DND-41 (cell line): Measurements from ENCODE around the gene ASF1B.

Source experiments
- ATAC-seq: fragments of 200-7000 bp; cut with Tn5 transposase; 3 replicates; pipeline ENCODE4 v1.9.1; 2021; ENCODE audit warnings: low read depth; ENCODE audit not compliant: insufficient read depth
- DNase-seq: peaks from one replicate; pipeline ENCODE4 v3.0.0-alpha.2; 2020
- H2AFZ ChIP-seq: 2 replicates; pipeline ENCODE4 v1.6.0; 2012; ENCODE audit warnings: low read depth, low read length
- H3K27ac ChIP-seq: 2 replicates; pipeline ENCODE4 v1.5.1; 2012; ENCODE audit warnings: low read length, inconsistent platforms
- H3K27me3 ChIP-seq: fragments of 200-600 bp; sonication (generic); 2 replicates; pipeline ENCODE4 v1.6.0; 2012; ENCODE audit warnings: low read length, mild to moderate bottlenecking, inconsistent platforms; ENCODE audit not compliant: insufficient read depth, poor library complexity
- H3K36me3 ChIP-seq: 2 replicates; pipeline ENCODE4 v1.5.1; 2012; ENCODE audit warnings: low read length, inconsistent platforms; ENCODE audit not compliant: insufficient read depth
- H3K4me1 ChIP-seq: 2 replicates; pipeline ENCODE4 v1.5.1; 2012; ENCODE audit warnings: mild to moderate bottlenecking, low read length; ENCODE audit not compliant: insufficient read depth
- H3K4me2 ChIP-seq: 2 replicates; pipeline ENCODE4 v1.6.0; 2012; ENCODE audit warnings: mild to moderate bottlenecking, moderate library complexity, low read length, inconsistent platforms; ENCODE audit not compliant: insufficient read depth
- H3K4me3 ChIP-seq, 2 experiments: fragments of 200-600 bp in 1 of 2; shearing (Covaris generic) in 1 of 2; 2 replicates each; pipeline ENCODE4 v1.5.1; 2012 to 2016; ENCODE audit warnings: inconsistent platforms in 2 of 2, low read length in 2 of 2, mild to moderate bottlenecking in 2 of 2, low read depth in 1 of 2, moderate library complexity in 1 of 2
- H3K79me2 ChIP-seq: 2 replicates; pipeline ENCODE4 v1.6.0; 2012; ENCODE audit warnings: low read length, inconsistent platforms; ENCODE audit not compliant: insufficient read depth
- H3K9ac ChIP-seq: 2 replicates; pipeline ENCODE4 v1.6.0; 2012; ENCODE audit warnings: low read depth, mild to moderate bottlenecking, inconsistent platforms, low read length, moderate library complexity
- H3K9me3 ChIP-seq: 2 replicates; pipeline ENCODE4 v1.5.1; 2012; ENCODE audit warnings: low read length, moderate library complexity, mild to moderate bottlenecking, inconsistent platforms; ENCODE audit not compliant: insufficient read depth, severe bottlenecking
- H4K20me1 ChIP-seq: 2 replicates; pipeline ENCODE4 v1.6.0; 2012; ENCODE audit warnings: low read length; ENCODE audit not compliant: insufficient read depth
- CTCF ChIP-seq: IDR thresholded peaks from 2 replicates; pipeline ENCODE4 v1.5.1; 2012; ENCODE audit warnings: borderline replicate concordance, low read length, moderate library complexity, mild to moderate bottlenecking; ENCODE audit not compliant: poor library complexity, severe bottlenecking; ENCODE audit errors: extremely low read depth
- EZH2 ChIP-seq: IDR thresholded peaks from 3 replicates; pipeline ENCODE4 v1.6.1; 2012; ENCODE audit warnings: borderline replicate concordance, low read depth, mild to moderate bottlenecking, moderate library complexity, low read length, inconsistent platforms; ENCODE audit not compliant: severe bottlenecking

The ASF1B gene

DNA sequence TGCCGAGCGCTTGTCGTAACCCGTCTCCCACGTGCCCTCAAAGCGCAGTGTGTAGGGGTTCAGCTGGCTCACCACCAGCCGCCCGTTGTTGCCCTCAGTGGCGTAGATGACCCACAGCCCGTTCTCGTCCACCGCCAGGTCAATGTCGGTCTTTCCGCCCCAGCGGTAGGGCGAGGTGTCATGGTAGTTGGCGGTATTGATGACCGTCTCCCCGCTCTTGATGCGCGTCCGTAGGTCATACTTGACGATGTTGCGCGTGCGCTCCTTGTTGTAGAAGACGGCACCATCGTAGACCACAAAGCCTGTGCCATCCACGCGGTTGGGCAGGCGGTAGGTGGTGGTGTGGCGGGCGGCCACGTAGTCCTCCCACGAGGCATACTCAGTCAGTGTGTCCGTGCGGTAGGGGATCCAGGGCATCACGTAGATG, 26.5 kb upstream of the ASF1B start:
- Histone ChIP-seq H3K27ac (no peak overlapping the region), H3K4me2 (no peak overlapping the region), H3K4me3 (no peak overlapping the region), H2AFZ (no peak overlapping the region), H3K36me3 (peaks cover 28% of the 10 kb centered on the region), H3K4me1 (no peaks in the 10 kb centered on the region), H3K79me2 (no peaks in the 10 kb centered on the region), H3K9ac (no peak overlapping the region), H4K20me1 (peaks cover 21% of the 10 kb centered on the region), H3K9me3 (no peaks in the 10 kb centered on the region), H3K27me3 (no peaks in the 10 kb centered on the region)
- no peak for ATAC-seq
- no peak for DNase-seq
- TF ChIP-seq CTCF: no peak
- no peak for TF ChIP-seq EZH2

- H3K9me3 ChIP-seq: no peaks in the 10 kb centered on the region
- TF ChIP-seq EZH2 (no peak), CTCF (no peak)
- no peak for DNase-seq
- no peak overlapping the region for H3K4me3 ChIP-seq
- H4K20me1 ChIP-seq: peaks cover 21% of the 10 kb centered on the region
- H3K27me3 ChIP-seq: no peaks in the 10 kb centered on the region
- H3K4me2 ChIP-seq: no peak overlapping the region
- H3K79me2 ChIP-seq: no peaks in the 10 kb centered on the region
- H3K27ac ChIP-seq: no peak overlapping the region
- no peak overlapping the region for H2AFZ ChIP-seq
- no peak for ATAC-seq
- H3K9ac ChIP-seq: no peak overlapping the region
- peaks cover 43% of the 10 kb centered on the region for H3K36me3 ChIP-seq
- H3K4me1 ChIP-seq: no peaks in the 10 kb centered on the region
Observed at GRCh38 chr19:14161305-14161704, 24.9 kb upstream of the ASF1B start.

- Histone ChIP-seq H3K4me3 (no peak overlapping the region), H3K27ac (no peak overlapping the region), H2AFZ (no peak overlapping the region), H3K4me1 (no peaks in the 10 kb centered on the region), H3K9ac (no peak overlapping the region), H3K9me3 (no peaks in the 10 kb centered on the region), H3K27me3 (no peaks in the 10 kb centered on the region), H3K36me3 (peaks cover 54% of the 10 kb centered on the region), H3K4me2 (no peak overlapping the region), H4K20me1 (peaks cover 19% of the 10 kb centered on the region), H3K79me2 (no peaks in the 10 kb centered on the region)
- ATAC-seq: no peak
- no peak for DNase-seq
- TF ChIP-seq EZH2 (no peak), CTCF (no peak)
Observed at GRCh38 chr19:14160017-14160703, 23.8 kb upstream of the ASF1B start.

DNA sequence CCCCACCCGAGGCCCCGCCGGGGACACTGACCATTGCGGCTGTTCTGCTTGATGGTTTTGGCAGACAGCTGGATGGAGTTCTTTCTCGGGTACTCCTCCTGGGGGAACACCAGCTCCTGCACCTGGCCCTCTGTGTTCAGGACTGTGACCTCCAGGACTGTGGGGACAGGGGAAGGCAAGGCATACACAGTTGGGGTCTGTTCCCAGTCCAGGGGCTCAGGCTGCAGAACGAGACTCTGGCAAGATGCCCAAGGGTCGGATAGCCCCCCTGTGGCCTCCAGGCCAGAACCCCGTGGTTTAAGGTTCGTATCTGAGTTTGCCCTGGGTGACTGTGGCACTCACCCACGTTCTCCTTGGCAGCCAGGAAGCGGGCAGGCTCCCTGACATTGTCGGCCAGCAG, 22.7 kb upstream of the ASF1B start:
- no peak overlapping the region for H3K9ac ChIP-seq
- H2AFZ ChIP-seq: no peak overlapping the region
- H4K20me1 ChIP-seq: peaks cover 15% of the 10 kb centered on the region
- TF ChIP-seq CTCF (no peak), EZH2 (no peak)
- H3K4me2 ChIP-seq: no peak overlapping the region
- no peaks in the 10 kb centered on the region for H3K4me1 ChIP-seq
- H3K9me3 ChIP-seq: no peaks in the 10 kb centered on the region
- no peaks in the 10 kb centered on the region for H3K27me3 ChIP-seq
- ATAC-seq (no peak), DNase-seq (no peak)
- H3K4me3 ChIP-seq: no peak overlapping the region
- no peak overlapping the region for H3K27ac ChIP-seq
- peaks cover 2% of the 10 kb centered on the region; the same call in 1 of the 2 replicates for H3K79me2 ChIP-seq
- H3K36me3 ChIP-seq: peaks cover 62% of the 10 kb centered on the region
